ENCODE data around the gene TRIM23.

TRIM23 gene

DNA sequence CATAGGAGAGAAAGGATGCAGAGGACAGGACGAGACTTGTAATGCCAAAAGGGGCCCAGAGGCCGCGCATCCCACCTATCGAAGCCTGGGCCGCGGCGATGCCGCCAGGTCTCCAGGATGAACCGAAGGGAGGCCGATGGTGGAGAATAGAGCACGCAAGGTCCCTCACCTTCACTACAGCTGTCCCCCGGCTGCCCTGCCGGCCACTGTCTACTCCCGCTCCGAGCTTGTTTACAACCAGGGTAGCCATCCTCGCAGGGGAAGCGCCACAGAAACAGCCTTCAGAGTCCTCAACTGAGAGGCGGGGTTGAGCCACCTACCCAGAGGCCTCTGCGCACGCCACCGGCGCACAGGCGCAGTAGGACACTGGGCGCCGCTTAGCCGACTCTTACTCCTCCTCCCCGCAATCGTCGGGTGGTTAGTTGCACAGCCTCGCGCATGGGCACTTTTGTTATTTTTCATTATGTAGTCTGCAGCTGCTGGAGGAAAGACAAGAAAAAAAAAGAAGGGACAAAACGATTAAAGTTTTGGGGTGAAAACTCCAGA is at the start of gene TRIM23:
TRIM23 (minus strand) TSS at position 309 of the 546 bp plus-strand sequence; CDS start at position 250, 59 bp downstream.
- DNase-seq (ENCODE audit: low read depth), result peak; percentile 95
- peak within 1 kb of the TSS; percentile 84 for H3K4me3 ChIP-seq (replicated peaks; ENCODE audit: low read depth, low read length)
- TF ChIP-seq, protein P1, sequence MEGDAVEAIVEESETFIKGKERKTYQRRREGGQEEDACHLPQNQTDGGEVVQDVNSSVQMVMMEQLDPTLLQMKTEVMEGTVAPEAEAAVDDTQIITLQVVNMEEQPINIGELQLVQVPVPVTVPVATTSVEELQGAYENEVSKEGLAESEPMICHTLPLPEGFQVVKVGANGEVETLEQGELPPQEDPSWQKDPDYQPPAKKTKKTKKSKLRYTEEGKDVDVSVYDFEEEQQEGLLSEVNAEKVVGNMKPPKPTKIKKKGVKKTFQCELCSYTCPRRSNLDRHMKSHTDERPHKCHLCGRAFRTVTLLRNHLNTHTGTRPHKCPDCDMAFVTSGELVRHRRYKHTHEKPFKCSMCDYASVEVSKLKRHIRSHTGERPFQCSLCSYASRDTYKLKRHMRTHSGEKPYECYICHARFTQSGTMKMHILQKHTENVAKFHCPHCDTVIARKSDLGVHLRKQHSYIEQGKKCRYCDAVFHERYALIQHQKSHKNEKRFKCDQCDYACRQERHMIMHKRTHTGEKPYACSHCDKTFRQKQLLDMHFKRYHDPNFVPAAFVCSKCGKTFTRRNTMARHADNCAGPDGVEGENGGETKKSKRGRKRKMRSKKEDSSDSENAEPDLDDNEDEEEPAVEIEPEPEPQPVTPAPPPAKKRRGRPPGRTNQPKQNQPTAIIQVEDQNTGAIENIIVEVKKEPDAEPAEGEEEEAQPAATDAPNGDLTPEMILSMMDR (IDR thresholded peaks at IDR 0.05; ENCODE audit: low read length, missing control alignments), result no peak

DNA sequence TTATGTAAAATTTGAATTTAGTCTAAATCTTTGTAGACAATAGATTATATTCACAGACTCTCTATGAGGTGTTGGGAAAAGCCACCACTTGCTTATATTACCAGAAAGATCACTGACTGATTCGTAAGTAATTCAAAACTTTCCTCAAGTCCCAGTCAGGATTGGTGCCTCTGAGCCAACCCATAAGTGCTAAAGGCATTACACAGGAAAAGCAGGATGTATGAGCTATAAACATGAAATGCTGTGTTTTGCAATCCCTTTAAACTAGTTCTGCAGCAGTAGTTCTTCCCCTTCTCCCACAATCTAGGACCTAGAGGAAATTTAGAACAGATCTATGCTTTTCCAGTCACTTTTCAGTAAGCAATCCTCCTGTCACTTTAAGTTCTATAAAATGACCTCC is 48.7 kb upstream of the TRIM23 start:
- TF ChIP-seq, protein P1 (IDR thresholded peaks at IDR 0.05; ENCODE audit: low read length, missing control alignments), result no peak
- peak; percentile 44 for DNase-seq (ENCODE audit: low read depth)
- H3K4me3 ChIP-seq (replicated peaks; ENCODE audit: low read depth, low read length), result no peak overlapping the region

DNA sequence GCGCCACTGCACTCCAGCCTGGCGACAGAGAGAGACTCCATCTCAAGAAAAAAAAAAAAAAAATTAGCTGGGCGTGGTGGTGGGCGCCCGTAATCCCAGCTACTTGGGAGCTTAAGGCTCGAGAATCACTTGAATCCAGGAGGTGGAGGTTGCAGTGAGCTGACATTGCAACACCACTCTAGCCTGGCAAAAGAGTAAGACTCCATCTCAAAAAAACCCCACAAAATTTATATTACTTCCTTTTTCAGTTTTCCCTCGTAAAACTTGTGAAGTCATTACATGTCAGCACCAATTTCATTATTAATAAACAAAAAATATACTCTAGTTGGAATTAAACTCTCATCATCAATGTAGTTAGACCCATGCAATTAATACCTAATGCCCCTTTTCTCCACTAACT is 44.6 kb upstream of the TRIM23 start:
- H3K4me3 ChIP-seq (replicated peaks; ENCODE audit: low read depth, low read length), result no peak overlapping the region
- TF ChIP-seq, protein P1 (IDR thresholded peaks at IDR 0.05; ENCODE audit: low read length, missing control alignments), result no peak
- DNase-seq (ENCODE audit: low read depth), result no peak

DNA sequence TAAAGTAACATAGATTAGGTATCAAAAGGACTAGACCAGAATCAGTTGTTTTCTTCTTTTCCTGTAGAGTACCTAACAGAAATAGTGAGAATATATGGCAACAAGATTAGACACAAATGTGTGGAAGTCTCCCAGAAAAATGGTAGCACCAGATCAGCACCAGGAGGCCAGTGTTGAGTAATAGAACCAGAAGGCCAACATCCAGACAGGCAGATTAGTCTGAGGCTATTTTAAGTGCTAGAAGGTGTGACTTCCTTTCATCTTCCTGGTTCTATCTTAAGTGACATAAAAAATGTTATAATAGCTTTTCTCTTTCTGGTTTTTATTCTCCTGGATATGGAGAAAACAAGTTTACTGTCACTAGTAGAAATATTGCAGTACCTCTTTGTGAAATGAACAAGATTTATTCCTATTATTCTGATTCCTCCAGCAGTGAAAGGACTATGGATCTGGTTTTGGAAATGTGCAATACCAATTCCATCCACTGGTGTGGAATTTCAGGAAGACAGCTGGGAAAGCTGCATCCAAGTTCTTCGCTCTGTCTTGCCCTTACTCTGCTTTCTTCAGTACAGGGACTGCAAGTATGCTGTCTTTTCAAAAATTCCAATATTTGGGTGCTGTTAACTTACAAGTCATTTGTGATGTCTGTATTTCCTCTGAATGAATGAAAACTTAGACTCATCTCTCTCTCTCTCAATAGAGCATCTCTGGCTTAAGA is 39.8 kb upstream of the TRIM23 start:
- DNase-seq (ENCODE audit: low read depth), result peak; percentile 43
- TF ChIP-seq, protein P1 (IDR thresholded peaks at IDR 0.05; ENCODE audit: low read length, missing control alignments), result peak; percentile 52
- no peak overlapping the region for H3K4me3 ChIP-seq (replicated peaks; ENCODE audit: low read depth, low read length)

DNA sequence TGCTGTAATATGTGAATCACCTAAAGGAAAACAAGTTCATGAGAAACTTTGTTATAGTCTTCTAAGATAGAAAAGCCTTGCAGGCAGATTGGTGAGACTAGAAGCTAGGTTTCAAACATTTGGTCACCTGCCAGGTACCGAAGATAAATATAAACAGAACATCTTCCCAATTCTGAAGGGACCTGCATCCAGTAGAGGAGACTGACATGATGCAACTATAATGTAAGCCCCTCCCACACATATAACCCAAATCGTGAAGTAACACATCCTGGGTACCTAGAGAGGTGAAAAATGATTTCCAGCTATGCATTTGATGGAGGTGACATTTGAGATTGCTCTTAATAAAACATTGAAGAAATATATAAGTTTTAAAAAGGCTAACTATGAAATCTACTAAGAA is 30.6 kb upstream of the TRIM23 start:
- no peak for DNase-seq (ENCODE audit: low read depth)
- no peak overlapping the region for H3K4me3 ChIP-seq (replicated peaks; ENCODE audit: low read depth, low read length)
- TF ChIP-seq, protein P1 (IDR thresholded peaks at IDR 0.05; ENCODE audit: low read length, missing control alignments), result no peak

DNA sequence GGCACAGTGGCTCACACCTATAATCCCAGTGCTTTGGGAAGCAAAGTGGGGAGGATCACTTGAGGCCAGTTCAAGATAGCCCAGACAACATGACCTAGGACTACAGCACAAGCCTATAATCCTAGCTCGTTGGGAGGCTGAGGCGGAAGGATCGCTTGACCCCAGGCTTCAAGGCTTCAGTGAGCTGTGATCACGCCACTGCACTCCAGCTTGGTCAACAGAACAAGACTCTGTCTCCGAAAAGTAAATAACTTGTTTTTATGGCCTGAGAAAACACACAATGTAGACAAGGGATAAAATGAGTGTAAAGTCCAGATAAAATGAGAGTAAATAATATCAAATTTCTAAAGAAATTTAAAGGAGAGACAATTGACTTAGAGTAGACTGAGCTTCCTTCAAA is 27.0 kb upstream of the TRIM23 start:
- no peak overlapping the region for H3K4me3 ChIP-seq (replicated peaks; ENCODE audit: low read depth, low read length)
- no peak for DNase-seq (ENCODE audit: low read depth)
- TF ChIP-seq, protein P1 (IDR thresholded peaks at IDR 0.05; ENCODE audit: low read length, missing control alignments), result no peak

DNA sequence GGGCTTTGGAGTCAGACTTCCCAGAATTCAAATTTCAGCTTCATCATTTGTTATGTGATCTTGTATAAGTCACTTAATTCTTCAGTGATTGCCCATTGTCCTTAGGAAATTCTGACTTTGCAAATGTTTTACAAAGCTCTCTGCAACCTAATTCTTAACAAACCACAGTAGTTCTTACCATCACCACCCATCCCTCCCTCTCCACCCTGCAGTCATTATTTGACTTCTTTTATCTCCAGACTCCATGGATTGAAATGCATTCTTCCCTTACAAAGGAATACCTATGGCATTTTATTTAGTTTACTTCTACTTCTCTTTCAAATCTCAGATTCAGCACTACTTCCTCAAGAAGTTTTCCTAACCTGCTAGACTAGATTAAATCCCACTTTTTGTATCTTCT is 23.8 kb upstream of the TRIM23 start:
- no peak overlapping the region for H3K4me3 ChIP-seq (replicated peaks; ENCODE audit: low read depth, low read length)
- DNase-seq (ENCODE audit: low read depth), result no peak
- TF ChIP-seq, protein P1 (IDR thresholded peaks at IDR 0.05; ENCODE audit: low read length, missing control alignments), result no peak

All from fibroblast of pulmonary artery (primary cell).